ENCODE results near the gene SYVN1.

SYVN1 gene

DNA sequence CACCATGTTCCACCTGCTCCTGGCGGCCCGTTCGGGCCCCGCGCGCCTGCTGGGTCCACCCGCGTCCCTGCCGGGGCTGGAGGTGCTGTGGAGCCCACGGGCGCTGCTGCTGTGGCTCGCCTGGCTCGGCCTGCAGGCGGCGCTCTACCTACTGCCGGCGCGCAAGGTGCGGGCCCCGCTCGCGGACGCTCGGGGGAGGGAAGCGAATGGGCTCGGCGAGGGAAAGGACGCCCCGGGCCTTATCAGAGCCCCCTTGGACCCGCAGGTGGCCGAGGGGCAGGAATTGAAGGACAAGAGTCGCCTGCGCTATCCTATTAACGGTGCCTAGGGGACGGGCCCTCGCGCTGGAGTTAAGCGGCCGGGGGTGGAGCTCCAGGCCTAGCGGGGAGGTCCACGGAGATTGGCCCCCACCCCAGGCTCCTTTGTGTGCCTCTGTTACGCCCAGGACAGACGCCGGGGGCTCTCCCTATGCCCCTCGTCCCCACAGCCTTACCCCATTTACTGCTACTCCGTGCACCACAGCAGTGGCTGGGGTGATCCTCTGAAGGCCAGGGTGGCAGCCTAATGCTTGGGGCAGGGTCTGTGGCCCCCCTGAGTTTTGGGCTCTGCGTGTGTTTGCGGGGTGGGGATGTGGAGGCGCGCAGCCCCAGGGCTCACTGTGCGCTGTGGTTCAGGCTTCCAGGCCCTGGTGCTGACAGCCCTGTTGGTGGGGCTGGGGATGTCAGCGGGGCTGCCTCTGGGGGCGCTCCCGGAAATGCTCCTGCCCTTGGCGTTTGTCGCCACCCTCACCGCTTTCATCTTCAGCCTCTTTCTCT is 21.6 kb downstream of the SYVN1 start:
- peak; percentile 62 for DNase-seq (ENCODE audit: low read depth)

DNA sequence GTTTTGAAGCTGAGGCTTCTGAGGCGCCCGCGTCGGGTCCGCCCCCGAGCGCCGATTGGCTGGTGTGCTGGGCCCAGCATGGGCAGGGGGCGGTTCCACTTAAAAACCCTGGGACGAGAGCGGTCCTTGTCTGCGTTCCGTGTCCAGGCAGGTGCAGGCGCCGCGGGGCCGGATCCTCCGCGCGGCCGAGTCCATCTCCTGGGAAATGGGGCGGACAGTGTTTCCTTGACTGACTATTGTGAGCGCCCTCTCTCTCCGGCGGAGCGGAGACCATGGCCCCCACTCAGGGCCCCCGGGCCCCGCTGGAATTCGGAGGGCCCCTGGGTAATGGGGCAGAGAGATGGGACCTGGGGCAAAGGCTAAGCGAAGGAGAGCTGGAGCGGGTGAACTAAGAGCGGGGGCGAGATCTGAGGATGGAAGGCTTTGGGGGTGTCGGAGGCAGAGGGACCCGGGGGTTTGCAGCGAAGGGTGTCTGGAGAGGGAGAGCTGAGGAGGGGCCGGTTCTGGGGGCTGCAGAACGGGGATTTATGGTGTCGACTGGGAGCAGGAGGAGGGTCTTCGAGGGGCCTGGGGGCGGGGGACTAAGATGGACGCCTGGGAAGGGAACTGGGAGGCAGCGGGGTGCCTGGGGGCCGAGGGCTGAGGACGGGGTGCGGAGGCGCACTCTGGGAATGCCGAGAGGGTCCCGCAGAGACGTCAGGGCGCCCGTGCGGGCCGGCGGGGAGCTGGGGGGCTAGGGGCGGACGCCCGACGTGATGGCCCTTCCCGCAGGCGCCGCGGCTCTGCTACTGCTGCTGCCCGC is 22.4 kb downstream of the SYVN1 start, which contains the start of gene TM7SF2:
Gene TM7SF2, plus strand, starts transcription at position 129 of the 802 bp plus-strand sequence. Its CDS starts 144 bp downstream, at position 273.
- peak; percentile 88 for DNase-seq (ENCODE audit: low read depth)

DNA sequence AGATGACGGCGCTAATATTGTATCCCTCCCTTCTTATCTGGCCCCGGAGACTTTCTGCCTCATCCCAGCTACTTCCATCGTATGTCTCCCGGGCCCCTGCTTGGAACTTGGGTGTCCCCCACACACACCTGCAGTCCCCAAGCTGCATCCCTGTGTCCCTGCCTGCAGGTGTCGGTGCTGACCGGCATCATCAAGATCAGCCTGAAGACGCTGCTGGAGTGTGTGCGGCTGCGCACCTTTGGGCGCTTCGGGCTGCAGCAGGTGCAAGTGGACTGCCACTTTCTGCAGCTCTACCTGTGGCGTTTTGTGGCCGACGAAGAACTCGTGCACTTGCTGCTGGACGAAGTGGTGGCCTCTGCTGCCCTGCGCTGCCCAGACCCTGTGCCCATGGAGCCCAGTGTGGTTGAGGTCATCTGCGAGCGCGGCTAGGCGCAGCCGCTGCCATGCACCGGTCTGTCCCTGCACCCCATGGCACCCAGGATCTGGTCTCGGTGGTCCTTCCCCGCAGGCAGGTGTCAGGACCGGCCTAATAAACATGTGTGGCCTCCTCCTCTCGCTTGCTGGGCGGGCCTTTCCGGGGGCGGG is 23.1 kb downstream of the SYVN1 start:
- no peak for DNase-seq (ENCODE audit: low read depth)

DNA sequence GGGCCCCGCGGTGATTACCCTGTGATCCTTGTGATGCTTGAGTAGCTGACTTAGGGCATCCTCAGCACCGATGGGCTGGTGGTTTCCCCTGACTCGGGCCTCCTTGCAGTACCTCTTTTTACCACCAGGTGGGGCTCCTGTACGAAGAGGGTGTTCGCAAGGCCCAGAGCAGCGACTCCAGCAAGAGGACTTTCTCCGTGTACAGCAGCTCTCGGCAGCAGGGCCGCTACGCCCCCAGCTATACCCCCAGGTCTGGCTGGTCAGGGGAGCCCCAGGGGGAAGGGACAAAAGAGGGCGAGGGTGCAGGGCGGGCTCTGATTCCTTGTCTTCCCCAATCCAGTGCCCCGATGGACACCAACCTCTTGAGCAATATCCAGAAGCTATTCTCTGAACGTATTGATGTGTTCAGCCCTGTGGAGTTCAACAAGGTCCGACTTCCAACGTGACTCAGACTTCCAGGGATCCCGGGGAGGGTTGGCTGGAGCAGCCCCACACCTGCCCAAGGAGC is 23.9 kb downstream of the SYVN1 start:
- DNase-seq (ENCODE audit: low read depth) = peak; percentile 95

DNA sequence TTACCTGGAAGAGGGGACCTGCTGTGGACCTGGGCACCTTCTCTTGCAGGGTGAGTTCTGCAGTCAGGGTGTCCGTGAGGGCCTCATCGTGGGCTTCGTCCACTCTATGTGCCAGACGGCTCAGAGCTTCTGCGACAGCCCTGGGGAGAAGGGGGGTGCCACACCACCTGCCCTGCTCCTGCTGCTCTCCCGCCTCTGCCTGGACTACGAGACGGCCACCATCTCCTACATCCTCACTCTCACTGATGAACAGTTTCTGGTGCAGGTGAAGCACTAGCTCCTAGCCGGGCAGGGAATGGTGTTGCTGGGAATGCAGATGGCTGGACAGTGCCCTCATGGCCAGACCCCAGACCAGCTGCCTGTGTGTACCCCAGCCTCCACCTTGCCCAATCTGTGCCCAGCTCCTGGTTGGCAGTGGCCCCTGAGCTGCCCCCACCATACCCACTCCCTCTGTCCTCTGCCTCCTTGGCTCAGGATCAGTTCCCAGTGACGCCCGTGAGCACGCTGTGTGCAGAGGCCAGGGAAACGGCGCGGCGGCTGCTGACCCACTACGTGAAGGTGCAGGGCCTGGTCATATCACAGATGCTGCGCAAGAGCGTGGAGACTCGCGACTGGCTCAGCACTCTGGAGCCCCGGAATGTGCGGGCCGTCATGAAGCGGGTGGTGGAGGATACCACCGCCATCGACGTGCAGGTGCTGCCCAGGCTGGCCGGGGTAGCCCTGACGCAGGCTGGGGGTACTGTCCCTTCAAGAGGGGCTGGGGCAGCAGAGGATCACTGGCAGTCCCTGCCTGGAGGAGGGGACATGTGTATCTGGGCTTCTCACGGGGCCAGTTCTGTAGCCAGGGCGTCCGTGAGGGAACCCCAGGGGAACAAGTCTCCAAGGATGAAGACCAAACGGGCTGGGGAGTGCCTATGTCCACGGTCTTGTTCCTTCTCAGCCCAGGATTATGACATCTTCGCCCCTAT is 24.8 kb downstream of the SYVN1 start:
- no peak for DNase-seq (ENCODE audit: low read depth)

DNA sequence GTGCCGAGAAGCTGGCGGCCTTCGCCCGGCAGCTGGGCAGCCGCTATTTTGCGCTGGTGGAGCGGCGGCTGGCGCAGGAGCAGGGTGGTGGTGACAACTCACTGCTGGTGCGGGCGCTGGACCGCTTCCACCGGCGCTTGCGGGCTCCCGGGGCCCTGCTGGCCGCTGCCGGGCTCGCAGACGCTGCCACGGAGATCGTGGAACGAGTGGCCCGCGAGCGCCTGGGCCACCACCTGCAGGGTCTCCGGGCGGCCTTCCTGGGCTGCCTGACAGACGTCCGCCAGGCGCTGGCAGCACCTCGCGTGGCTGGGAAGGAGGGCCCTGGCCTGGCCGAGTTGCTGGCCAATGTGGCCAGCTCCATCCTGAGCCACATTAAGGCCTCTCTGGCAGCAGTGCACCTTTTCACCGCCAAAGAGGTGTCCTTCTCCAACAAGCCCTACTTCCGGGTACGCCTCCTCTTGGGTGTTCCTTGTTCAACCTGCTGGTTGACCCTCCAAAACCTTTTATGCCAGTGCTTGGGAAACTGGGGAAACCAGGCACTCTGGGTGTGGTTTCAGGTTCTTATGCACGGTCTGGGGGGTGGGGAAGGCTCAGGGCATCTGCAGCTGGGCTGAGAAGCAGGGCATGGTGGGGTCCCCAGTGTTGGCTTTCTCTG is 25.7 kb downstream of the SYVN1 start:
- no peak for DNase-seq (ENCODE audit: low read depth)

DNA sequence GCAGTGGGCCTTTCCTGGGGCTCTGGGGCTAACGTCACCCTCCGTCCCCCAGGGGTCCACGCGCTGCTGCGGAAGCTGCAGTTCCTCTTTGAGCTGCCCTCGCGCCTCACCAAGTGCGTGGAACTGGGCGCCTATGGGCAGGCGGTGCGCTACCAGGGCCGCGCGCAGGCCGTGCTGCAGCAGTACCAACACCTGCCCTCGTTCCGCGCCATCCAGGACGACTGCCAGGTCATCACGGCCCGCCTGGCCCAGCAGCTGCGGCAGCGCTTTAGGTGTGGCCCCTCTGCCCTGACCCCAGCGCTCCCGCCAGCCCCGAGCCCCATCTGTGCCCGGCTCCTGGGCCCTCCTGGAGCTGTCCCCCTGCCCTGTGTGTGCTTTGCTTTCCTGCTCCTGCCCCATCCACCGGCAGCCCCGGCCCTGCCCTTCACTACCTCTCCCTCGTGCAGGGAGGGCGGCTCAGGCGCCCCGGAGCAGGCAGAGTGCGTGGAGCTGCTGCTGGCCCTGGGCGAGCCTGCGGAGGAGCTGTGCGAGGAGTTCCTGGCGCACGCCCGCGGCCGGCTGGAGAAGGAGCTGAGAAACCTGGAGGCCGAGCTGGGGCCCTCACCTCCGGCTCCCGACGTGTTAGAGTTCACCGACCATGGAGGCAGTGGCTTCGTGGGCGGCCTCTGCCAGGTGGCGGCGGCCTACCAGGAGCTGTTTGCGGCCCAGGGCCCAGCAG is 26.4 kb downstream of the SYVN1 start:
- DNase-seq (ENCODE audit: low read depth) = no peak

DNA sequence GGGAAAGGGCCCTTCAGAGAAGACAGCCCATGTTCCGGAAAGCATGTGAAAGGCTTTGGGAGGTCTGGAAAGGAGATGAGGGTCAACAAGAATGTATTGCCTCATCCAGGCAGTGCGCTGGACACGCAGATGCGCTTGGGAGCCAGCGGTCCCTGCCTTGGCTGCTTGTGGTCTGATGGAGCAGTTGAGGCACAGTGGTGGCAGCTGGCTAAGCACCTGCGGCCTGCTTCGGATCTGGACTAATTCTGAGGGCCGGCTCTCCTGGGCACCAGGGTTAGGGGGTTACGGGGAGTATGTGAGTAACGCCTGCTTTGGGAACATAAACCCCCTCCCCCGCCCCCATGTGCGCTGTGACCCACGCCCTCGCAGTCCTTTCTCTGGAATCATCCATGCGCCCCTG is 27.2 kb downstream of the SYVN1 start:
- no peak for DNase-seq (ENCODE audit: low read depth)

DNA sequence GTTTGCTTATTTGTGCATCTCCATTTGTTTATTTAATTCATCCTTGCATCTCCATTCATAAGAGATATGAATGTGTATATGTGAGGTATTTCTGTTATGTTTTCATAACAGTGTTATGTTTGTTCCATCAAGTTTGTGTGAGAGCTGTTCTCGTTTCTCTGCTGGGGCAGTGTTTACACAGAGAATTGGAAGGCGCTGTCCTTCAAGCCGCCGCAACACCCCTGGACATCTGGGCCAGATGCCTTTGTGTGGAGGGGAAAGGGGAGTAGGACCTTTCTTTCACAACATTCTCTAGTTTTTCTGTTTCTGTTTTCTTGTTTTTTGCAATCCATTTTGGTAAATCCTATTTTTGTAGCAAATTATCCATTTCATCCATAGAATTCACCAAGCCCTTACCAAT is 29.7 kb downstream of the SYVN1 start:
- DNase-seq (ENCODE audit: low read depth) = no peak

DNA sequence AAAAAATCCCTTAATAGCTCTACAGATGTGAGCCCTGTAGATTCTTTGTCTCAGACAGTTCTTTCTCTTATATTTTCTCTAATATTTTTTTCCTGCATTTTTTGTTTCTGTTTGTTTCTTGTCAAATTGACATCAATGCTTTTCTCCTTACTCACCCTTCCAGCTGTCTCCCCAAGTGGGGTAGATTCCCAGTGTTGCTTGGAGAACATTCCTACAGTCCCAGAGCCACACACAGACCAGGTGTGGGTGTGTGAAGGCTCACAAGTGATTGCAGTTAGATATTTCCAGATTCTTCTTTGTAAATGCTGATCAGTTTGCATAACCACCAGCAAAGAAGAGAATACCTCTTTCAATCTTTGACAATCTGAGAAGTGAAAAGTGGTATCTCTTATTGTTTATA is 30.8 kb downstream of the SYVN1 start:
- DNase-seq (ENCODE audit: low read depth) = no peak

DNA sequence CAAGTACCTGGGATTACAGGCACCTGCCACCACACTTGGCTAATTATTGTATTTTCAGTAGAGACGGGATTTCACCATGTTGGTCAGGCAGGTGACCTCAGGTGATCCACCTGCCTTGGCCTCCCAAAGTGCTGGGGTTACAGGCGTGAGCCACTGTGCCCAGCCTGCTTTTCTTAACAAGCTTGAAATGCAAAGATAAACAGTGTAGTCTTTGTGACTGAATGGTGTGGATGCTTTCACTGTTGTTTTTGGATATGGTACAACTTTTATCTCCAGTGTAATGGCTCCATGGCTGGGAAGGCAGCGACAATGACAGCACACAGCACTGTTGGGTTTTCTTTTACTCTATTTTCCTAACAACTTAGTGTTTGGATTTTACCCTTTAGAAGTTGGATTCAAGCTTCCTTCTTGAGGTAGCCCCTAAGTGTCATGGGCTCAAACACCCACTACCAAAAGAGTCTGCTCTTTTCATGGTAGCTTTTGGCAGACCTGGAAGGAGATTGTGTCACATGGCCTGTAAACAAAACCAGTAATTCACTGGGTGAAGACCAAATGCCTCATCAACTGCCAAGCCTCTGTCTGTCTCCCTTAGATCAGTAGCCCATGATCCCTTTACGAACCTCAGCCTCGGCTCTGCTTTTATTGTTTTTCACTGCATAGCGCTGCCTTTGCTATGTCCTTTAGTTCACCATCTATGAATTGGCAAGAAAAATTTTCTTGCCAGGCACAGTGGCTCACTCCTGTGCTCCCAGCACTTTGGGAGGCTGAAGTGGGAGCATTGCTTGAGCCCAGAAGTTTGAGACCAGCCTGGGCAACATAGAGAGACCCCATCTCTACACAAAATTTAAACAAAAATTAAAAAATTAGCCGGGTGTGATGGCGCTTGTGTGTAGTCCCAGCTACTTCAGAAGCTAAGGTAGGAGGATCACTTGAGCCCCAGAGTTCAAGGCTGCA is 31.9 kb downstream of the SYVN1 start:
- no peak for DNase-seq (ENCODE audit: low read depth)

DNA sequence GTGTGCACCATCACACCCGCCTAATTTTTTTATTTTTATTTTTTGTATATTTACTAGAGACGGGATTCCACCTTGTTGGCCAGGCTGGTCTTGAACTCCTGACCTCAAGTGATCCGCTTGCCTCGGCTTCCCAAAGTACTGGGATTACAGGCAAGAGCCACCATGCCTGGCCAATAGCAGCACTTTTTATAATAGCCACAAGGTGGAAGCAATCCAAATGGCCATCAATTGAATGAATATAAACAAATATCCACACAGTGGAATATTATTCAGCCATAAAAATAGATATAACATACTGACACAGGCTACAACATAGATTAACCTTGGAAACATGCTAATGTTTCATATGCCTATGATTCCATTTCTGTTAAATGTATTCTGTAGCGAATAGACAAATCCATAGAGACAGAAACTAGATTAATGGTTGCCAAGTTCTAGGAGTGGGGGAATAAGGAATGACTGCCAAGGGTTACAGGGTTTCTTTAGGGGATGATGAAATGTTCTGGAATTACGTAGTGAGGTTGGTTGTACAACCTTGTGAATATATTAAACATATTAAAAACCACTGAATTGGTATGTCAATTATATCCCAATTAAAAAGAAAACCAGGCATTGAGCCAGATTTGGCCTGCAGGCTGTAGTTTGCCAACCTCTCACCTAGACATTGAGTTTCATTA is 33.5 kb downstream of the SYVN1 start:
- no peak for DNase-seq (ENCODE audit: low read depth)

DNA sequence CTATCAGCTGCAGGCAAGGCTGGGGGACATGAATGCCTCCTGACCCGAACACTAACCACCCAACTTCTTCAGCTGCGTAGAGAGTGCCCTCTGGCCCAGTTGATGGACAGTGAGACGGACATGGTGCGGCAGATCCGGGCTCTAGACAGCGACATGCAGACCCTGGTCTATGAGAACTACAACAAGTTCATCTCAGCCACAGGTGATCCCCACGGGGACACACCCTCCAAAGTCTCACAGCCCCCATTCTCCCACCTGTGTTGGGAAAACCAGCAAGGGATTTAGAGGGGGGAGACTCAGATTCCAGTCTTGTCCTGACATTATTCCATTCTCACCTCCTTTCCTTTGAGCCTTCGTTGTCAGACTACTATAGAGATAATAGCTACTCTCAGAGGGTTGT is 37.4 kb downstream of the SYVN1 start:
- no peak for DNase-seq (ENCODE audit: low read depth)

DNA sequence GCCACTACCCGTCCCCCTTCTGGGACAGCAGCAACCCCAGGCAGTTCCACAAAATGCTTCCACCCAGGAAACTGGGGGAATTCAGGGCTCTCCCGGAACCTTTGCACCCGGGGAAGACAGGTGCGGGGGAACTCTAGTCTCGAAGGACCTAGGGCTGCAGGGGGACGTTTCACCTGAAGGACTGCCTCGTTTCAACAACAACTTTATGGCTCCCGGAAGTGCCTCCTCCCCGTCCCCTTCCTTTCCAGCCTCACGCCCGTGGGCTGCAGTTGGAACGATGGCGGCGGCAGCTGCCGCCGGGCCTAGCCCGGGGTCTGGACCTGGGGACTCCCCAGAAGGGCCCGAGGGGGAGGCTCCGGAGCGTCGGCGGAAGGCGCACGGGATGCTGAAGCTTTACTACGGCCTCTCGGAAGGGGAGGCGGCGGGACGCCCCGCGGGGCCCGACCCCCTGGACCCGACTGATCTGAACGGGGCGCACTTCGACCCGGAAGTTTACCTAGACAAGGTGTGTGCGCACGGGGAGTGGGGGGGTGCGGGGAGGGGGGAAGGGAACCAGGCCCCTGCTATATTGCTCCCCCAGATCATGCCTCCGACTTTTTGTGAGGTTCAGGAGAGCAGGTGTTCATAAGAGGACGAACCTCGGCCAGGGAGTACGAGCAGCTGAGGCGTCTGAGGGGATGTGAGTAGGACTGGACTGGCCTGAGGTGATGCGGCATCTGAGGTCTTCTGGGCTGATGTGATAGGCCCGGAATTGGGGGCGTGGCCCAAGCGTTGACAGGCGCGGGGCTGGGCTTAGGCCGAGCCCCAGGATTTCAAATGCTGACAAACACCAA is 38.1 kb downstream of the SYVN1 start, which contains the start of gene VPS51:
Gene VPS51, plus strand, starts transcription at position 241 of the 833 bp plus-strand sequence. Its CDS starts 37 bp downstream, at position 278.
- DNase-seq (ENCODE audit: low read depth) = peak; percentile 77

DNA sequence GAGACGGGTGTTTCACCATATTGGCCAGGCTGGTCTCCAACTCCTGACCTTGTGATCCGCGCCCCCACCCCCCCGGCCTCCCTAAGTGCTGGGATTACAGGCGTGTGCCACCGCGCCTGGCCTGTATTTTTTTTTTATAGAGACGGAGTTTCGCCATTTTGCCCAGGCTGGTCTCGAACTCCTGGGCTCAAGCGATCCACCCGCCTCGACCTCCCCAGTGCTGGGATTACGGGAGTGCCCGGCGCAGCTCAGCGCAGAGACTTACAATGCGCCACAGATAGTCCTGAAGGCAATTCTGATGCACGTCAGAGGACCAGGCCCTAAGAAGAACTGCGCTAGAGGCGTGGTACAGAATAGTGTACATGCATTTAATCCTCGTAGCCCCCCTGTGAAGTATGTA is 38.9 kb downstream of the SYVN1 start:
- DNase-seq (ENCODE audit: low read depth) = no peak

DNA sequence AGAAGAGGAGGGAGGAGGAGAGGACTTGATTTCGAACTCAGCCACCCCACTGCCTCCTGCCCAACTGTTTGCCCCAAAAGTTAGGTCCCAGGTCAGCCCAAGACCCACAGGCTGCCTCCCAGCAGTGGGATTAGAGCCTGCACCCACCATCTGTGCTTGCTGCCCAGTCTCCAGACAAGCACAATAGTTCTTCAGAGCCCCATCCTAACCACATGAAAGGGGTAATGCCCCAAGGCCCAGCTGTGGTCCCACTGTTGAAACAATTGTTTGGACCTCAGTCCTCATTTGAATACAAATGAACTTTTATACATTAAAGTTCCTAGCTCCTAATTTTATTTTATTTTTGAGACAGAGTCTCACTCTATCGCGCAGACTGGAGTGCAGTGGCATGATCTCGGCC is 43.7 kb downstream of the SYVN1 start:
- no peak for DNase-seq (ENCODE audit: low read depth)

DNA sequence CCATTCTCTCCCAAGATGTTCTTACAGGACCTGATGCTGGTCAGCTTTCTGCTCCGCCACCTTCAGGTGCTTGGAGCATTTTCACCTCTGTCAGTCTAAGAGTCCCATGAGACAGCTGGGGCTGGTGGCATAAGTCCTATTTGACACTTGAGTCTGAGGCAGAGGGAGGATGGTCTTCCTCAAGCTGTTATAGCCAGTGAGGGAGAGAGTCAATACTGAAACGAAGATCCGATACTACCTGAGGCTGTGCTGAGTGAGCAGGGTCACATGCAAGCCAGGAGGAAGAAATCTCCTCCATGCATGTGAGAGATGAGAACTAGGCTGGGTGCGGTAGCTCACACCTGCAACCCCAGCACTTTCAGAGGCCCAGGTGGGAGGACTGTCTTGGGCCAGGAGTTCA is 44.7 kb downstream of the SYVN1 start:
- DNase-seq (ENCODE audit: low read depth) = no peak
